ENCODE measurements around the gene NUP93.

NUP93 gene

GRCh38 chr16:56729735-56730662, at the start of gene NUP93:
TSS of gene NUP93 (plus strand) at chr16:56730129. CDS start at chr16:56748248, 18,119 bp downstream.
- peak; percentile 92 for DNase-seq (ENCODE audit: low spot score)

GRCh38 chr16:56681939-56682702, 47.8 kb upstream of the NUP93 start, which contains the start of gene MT1X:
TSS of gene MT1X (plus strand) at chr16:56682470. CDS start at chr16:56682541, 71 bp downstream.
- peak; percentile 65 for DNase-seq (ENCODE audit: low spot score)

- no peak for DNase-seq (ENCODE audit: low spot score)
Observed at GRCh38 chr16:56682703-56683397, 47.1 kb upstream of the NUP93 start.

GRCh38 chr16:56683424-56684172, 46.3 kb upstream of the NUP93 start:
- DNase-seq (ENCODE audit: low spot score): no peak

GRCh38 chr16:56684256-56684925, 45.5 kb upstream of the NUP93 start:
- no peak for DNase-seq (ENCODE audit: low spot score)

- no peak for DNase-seq (ENCODE audit: low spot score)
Observed at GRCh38 chr16:56684926-56685590, 44.9 kb upstream of the NUP93 start.

- no peak for DNase-seq (ENCODE audit: low spot score)
Observed at GRCh38 chr16:56686758-56687157, 43.2 kb upstream of the NUP93 start.

- DNase-seq (ENCODE audit: low spot score): no peak
Observed at GRCh38 chr16:56688762-56689161, 41.2 kb upstream of the NUP93 start.

GRCh38 chr16:56689171-56689570, 40.8 kb upstream of the NUP93 start:
- DNase-seq (ENCODE audit: low spot score): no peak

GRCh38 chr16:56690420-56691122, 39.4 kb upstream of the NUP93 start:
- DNase-seq (ENCODE audit: low spot score): no peak

GRCh38 chr16:56691885-56692284, 38.0 kb upstream of the NUP93 start:
- no peak for DNase-seq (ENCODE audit: low spot score)

GRCh38 chr16:56695246-56695645, 34.7 kb upstream of the NUP93 start:
- DNase-seq (ENCODE audit: low spot score): no peak

GRCh38 chr16:56697456-56698155, 32.3 kb upstream of the NUP93 start:
- DNase-seq (ENCODE audit: low spot score): no peak

GRCh38 chr16:56700195-56700594, 29.7 kb upstream of the NUP93 start:
- no peak for DNase-seq (ENCODE audit: low spot score)

GRCh38 chr16:56700631-56701030, 29.3 kb upstream of the NUP93 start:
- no peak for DNase-seq (ENCODE audit: low spot score)

- DNase-seq (ENCODE audit: low spot score): no peak
Observed at GRCh38 chr16:56701534-56701933, 28.4 kb upstream of the NUP93 start.

GRCh38 chr16:56702836-56703235, 27.1 kb upstream of the NUP93 start:
- no peak for DNase-seq (ENCODE audit: low spot score)

- no peak for DNase-seq (ENCODE audit: low spot score)
Observed at GRCh38 chr16:56708525-56709442, 21.1 kb upstream of the NUP93 start.

All from hematopoietic multipotent progenitor cell treated with erythropoietin and hydrocortisone succinate and interleukin-3 and kit ligand, for 15 days (in vitro differentiated cells).